NCI-H1417 treated with DMSO at 0.1 percent for 48 hours (cell line): ENCODE measurements around the gene FSTL5.

Source experiments
- DNase-seq: peaks from one replicate; lab custom pipeline; 2025; lab: John Stamatoyannopoulos, UW

Gene FSTL5

DNA sequence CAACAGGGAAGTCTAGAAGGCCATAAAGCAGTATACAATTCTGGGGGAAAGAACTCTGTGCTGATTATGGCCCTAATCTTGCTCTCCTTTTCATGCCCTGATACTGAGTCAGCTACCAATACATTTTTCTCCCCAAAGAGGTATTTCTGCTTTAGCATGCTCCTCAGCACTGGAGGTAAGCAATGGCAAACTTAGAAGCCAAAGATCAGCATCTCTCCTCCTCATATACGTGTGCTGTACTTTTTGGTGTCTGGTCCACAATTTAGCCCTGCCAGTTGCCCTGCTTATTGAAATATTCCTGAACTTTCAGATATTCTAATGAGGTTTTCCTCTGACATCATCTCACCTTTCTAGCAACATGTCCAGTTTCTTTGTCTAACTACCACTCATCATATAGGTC, 226.2 kb downstream of the FSTL5 start:
- DNase-seq: no peak

DNA sequence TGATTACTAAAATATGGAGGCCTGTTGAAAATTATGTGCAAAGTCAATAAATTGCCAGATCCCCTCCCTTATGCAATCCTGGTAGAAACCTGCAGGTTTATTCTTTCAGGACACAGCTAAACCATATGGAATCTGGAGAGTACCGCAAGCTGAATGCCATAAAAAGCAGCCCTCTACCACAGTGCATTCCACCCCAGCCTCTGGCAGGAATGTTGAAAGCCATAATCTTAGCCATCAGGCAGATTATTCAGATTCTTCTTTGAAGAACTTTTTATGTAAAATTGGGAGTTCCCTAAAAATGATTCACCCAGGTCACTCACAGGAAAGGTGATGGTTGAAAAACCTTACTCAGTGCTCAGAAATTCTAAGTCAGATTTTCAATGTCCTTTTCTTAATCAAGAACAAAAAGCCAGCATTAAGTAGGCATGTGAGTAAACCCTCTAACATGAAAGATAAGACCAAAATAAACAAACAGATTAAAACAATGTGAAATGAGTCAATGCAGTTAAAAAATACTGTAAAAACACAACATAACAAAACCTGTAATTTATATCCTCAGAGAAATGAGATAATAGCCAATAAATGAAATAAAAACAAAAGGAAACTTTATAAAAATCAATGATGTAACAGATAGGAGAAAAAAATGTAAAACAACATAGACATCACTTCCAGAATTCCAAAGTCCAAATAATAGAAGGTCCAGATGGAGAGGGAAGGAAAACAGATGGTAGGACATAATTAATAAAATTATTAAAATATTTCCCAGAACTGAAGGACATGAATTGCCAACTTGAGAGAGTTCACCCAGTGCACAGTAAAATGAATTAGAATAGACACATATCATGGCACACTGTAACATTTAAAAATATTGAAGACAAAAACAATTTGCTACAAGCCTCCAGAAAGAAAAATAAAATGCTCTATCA, 226.9 kb downstream of the FSTL5 start:
- DNase-seq: no peak

DNA sequence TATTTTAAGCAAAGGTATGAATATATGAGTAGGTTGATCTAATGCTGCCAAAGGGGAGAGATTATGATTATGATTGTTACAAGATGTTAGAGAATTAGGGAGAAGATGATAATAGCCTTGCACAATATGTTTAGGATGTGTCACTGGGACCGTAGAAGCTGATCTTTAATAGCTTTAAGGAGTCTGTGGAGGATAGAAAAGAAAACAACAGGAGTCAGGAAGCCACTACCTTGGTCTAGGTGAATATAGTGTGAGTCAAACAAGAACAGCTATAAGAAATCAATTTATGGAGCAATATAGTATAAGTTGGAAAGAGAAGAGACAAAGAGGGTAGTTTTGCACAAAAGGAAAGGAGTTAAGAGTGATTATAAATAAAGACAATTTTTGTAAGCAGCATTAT, 232.7 kb downstream of the FSTL5 start:
- no peak for DNase-seq

DNA sequence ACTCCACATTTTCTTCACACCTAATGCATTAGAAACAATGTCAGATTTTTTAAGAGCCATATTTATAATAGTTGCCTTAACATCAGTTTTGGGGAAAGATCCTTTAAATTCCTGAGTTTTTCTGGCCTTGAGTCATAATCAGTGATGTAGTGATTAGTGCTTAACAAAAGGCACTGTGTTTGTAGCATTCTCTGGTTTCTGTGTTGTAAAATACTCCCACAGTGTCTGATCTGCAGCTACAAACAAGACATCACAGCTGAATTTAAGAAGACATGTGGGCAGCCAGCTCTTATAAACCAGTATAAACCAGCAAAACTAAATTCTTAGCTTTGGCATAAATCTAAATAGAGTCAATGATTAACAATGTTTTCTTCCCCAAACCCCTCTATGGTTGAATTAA, 233.8 kb downstream of the FSTL5 start:
- no peak for DNase-seq

DNA sequence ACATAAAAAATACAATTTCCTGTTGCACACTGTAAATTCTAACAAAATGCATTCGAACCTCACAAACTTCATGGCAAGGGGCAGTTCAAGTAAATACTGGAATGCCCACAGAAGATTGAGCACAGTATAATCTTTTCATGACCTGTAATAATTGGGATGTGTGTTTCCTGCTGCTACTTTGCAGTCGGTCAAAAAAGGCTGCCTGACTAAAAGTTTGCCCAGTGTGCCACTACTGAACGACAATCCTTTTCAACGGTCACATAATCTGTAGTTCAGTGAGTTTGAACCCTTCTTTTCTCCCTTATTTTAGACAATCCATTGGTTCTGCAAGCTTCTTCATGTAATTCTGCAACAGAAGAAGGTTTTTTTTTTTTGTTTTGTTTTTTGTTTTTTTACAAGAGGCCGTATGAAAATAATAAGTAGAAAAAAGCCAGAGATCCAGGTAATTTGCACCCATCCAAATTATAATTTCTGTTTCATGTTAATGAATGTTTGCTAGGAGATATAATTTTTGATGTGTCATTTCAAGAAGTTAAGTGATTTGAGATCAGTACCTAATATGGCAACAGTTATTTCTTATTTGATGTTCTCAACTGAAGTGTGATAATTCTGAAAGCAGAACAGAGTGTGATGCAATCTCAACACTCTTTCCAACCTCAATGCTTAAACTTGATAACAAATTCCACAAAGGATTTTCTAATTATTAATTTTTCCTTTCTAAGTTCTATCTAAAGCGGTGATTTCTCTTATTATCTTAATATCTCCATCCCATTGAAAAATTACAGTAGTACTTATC, 237.6 kb downstream of the FSTL5 start:
- no peak for DNase-seq

DNA sequence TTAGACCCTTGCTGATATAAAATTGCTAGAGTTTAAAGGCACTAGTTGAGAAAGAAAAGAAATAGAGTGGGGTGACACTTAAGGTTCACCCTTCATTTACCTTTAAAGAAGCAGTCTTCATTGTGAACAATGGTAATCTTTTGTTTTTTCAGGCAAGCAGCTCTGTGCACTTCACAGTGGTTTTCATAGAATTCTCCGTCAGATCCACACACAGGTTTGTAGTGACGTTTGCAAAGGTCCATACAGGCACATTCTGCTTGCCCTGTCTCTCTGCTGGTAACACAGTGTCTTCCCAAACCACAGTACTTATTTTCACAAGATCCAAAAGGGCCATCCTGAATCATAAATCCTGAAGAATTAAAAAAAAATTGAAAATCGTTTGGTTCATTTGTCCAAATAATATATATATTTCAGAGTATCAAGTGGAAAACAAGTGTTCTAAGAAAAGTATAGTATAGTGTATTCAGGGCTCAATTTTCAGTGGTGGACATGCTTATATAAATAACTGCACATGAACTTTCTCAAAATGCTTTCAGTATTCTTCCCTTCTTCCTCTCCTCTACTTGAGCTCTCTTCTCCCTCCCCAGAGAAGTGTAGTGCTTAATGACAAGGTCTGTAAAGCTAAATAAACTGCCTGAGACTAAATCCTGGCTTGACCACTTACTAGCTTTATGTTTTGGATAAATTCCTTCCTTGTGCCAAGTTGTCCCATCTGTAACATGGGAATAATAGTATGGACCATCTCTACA, 243.3 kb downstream of the FSTL5 start:
- DNase-seq: no peak

DNA sequence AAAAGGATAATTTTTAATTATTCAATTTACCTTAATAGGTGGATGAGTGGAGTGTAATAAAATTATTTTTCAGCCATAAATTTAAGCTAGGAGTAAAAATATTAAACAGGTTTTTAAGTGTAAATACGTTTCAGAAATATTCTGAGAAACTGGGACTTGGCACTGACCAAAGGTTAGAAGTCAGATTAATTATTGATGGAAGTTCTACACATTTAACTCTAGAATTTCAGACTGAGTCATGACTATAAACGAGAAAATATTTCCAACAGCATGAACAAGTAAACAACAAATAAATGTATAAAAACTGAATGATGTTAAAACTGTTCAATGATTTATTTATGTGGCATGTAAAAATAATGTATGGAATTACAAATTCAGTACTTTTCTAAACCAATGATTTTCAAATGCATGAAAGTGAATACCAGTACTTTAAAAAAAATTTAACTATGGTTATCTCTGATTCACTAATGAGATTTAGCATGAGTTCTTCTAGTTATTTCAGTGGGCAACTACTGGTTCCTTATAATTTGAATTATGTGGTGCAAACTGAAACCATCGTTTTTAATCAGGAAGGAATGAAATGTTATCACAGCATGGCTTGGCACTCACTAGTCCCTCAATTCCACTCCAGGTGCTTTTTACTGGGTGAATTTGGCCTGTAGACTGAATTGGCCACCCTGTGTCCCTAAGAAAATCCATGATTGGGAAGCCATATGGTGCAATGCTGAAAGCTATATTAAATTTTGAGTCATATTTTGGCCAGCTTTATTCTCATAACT, 244.2 kb downstream of the FSTL5 start:
- DNase-seq: no peak

DNA sequence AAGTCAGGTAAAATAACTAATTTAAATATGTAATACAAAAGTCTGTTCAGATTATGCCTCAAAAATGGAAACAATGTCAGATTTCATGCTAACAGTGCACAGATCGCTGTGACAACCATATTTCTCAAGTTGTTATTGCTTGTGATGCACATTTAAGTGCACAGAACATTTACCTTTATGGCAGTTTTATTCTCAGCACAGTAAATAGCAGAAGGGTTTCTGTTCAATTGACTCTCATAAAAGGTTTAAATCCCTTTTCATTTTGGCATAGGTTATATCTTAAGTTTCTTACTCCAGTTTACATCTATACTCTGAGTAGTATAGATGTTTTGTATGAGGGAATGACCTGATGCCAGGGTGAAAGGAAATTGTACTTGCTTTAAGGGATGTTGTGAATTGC, 247.8 kb downstream of the FSTL5 start:
- no peak for DNase-seq

DNA sequence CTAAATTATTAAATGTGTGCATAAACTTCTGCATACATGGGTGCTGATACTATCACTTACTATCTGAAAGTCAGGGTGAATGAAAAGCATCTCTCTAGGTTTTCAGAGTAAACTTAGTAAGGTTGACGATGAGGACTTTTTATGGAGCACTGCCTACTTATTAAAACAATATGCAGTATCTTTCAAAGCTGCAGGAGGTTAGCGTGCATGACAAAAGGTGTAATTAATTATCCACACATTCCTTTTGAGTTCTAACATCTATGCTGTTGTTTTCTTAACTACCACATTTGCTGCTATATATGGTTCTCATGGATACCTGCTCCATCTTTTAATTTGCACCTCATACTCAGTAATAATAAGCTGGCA, 256.2 kb downstream of the FSTL5 start:
- DNase-seq: no peak

DNA sequence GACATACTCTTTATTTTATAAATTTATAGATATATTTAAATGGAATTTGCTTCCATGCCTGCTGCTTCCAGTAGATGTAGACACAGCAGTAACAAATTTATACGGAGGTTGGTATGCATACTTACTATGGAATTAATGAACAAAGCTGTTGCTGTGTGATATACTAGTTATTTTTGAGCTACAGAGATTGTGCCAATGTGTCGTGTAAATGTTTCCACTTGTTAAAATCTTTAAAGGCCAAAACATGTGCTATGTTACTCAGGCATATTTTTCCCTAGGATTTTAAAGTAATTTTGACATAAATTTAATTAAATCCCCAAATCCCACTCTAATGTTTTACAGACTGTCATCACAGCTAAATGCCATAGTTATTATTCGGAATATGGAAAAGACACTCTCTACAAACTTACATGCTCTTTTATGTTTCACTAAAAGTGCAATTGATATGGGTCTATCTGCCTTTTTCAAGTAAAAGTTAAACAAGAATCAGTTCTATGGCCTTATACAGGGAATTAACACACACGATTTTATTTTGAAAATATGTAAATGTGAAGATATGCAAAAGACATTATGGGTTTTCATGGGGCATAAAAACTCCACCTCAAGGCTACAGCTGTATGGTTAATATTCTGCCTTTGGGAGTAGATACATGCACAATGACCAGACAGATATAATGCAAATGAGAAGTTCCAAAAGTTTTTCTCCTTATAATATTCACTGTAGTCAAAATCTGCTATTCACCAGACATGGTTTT, 256.8 kb downstream of the FSTL5 start:
- DNase-seq: no peak

DNA sequence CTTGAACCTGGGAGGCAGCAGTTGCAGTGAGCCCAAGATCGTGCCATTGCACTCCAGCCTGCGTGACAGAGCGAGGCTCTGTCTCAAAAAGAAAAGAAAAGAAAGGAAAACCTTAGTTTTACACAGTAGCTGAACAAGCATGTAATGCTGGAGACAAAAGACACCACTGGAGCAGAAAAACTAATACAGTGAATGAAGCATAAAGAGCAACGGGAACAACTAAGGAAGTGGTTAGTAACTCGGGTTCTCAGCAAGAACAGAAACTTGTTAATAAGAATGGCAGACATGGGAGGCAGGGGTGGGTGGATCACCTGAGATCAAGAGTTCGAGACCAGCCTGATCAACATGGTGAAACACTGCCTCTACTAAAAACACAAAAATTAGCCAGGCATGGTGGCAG, 263.7 kb downstream of the FSTL5 start:
- no peak for DNase-seq

DNA sequence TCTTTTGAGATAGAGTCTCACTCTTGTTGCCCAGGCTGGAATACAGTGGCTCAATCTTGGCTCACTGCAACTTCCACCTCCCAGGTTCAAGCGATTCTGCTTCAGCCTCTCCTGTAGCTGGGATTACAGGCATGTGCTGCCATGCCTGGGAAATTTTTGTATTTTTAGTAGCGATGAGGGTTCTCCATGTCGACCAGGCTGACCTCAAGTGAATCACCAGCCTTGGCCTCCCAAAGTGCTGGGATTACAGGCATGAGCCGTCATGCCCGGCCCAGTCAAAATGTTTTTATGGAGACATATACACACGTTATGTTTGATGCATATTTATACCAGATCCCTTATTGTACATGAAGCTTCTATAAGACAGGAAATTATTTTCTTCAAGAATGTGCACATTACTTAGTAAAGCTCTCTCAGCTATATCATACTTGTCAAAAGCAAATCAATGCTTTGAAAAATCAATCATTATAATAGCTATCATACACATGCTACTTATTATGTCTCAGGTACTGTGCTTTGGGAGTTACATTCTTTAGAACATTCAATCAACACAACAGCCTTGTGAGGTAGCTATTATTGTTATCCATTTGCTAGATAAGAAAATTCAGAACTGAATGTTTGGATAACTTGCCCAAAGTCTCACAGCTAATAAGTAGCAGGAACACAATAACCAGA, 269.2 kb downstream of the FSTL5 start:
- no peak for DNase-seq

DNA sequence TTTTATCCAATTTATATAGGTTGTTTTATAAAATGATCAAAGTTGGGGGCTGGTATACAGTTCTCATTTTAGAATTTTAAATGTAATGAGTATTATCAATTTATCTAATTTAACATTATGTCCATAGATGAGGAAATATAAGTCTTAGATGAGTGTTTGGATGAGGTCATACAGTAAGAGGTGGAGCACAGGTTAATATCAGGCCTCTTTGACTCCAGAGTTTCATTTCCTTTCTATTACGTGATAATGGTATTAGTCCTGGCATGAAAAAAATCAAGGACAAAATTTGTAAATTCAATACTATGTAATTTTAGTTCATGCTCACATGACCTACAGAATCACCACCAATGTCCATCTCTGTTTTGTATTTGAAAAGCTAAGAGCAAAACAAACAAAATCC, 269.8 kb downstream of the FSTL5 start:
- DNase-seq: no peak

DNA sequence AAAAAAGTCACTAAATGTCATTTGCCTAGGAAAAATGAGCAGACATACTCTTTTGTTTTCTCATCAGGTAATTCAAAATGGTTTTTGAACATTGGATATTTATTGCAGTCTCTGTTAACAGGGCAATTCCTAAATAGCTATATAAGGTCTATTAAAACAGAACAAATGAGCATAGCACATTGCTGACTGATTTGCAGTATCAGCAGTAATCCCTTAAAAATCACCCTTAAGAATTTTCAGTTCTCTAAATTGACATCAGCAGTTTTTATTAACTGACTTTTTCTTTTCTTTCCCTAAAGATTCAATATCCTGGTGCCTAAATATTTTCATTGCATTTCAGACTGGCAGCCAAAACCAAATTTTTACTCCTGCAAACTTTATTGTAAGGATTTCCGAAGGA, 270.2 kb downstream of the FSTL5 start:
- no peak for DNase-seq

DNA sequence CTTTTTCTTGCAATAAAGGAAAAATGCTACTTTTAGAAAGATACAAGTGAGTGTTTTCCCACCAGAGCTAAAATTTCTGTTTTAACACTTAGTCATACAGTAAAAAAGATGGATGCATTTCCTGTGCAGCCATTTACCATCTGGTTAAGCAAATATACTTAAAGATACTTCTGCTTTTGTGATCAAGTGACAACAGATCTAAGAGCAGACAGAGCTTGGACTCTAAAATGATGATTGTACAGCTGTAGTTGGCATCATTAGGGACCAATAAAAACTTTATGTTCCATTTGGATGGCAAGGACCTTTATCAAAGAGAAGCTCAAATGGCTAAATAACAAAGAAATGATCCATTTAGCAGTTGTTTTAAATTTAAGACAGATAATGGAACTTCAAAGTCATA, 270.8 kb downstream of the FSTL5 start:
- DNase-seq: no peak

DNA sequence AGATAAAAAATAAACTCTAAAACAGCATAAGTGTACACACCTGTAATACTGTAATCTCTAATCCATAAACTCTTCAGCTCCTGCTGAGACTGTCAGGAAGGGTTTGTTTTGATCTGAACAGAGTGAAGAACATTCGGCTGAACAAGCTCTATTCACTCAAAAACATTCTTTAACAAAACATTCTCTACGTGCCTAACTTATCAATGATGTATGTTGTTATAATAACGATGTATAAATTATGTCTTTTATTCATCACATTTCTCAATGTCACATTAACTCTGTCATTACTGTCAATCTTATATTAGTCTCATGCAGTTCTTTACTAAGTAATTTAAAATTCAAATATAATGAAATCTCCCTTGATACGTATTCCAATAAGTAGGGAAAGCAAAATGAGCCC, 280.6 kb downstream of the FSTL5 start:
- no peak for DNase-seq

DNA sequence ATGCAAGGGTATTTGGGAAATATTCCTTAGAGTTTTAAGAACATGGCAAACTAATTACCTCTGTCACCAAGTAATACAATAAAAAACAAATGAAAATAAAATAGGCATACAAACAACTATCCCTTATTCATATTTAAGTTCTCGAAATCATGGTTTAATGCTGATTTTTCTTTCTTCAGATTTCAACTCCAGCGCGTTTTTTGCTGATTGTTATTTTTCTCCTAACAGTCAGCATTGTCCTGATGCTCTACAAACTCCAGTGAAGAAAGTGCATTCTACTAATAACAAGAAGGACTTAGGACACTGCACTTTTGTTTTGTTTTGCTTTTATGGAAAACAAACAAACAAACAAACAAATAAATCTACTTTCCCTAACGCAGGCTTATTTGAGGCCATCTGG, 282.4 kb downstream of the FSTL5 start:
- DNase-seq: no peak

DNA sequence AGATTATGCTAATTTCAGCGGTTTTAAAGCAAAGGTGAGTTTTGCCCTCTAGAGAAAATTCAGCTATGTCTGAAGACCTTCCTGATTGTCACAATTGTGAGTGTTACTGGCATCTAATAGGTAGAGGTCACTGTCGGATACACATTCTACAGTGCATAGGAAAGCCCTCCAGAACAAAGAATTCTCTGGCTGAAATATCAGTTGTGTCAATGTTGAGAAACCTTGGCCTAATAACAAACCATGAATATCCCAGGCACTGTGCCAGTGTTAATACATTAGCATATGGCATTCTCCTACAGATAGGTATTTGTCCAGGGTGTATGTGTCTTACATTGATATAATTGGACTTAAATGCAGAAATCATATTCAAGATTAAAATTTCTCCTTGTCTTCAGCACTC, 294.3 kb downstream of the FSTL5 start:
- DNase-seq: no peak

DNA sequence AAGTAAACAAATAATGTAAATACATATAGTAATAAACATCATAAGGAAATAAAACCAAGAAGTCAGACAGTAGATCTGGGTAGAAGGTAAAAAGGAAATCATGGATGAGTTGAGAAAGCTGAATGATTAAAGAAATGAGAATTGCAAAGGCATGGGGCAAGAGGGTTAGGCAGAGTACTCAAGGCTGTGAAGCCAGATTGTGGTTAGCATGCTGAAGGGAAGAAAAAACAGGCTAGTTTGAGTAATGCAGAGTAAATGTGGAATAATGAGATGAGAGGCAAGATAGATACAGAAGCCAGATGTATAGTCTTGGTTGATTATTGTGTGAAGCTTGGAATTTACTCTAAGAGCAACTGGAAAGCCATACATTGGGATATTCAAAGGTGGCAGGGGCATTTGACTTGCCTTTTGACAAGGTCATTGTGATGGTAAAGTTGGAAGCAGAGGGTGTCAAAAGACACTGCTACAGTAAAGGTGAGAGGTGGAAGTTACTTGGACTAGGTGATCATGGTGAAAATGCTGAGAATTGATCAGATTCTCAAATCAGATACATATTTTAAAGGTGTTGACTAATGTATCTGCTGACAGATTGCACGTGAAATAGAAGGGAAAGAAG, 307.0 kb downstream of the FSTL5 start:
- DNase-seq: no peak

DNA sequence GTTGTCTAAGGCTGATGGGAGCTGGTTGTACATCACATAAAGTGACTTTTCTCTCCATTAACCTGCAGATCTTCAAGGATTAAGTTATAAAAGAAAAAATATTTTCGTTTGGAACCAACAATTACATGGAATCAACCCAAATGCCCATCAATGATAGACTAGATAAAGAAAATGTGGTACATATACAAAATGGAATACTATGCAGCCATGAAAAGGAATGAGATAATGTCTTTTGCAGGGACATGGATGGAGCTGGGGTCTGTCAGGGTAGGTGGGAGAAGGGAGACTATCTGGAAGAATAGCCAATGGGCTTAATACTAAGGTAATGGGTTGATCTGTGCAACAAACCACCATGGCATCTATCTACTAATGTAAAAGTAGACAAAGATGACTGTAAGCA, 313.2 kb downstream of the FSTL5 start:
- DNase-seq: no peak
